NCI-H748 treated with DMSO at 0.1 percent for 48 hours (cell line): ENCODE measurements around the gene MBD6.
"Not testable (repeated sequence)": the region's sequence is repeated elsewhere in the genome, so short reads cannot be mapped to it uniquely, and the experiment has no call there.

Experiments
- DNase-seq: peaks from one replicate; lab custom pipeline; 2025; lab: John Stamatoyannopoulos, UW

The MBD6 gene

GRCh38 chr12:57515408-57515933 is 7.2 kb upstream of the MBD6 start:
- DNase-seq: no peak

- DNase-seq: no peak
Observed at GRCh38 chr12:57515934-57516541, 6.6 kb upstream of the MBD6 start.

- no peak for DNase-seq
Observed at GRCh38 chr12:57516617-57517153, 5.9 kb upstream of the MBD6 start.

DNA sequence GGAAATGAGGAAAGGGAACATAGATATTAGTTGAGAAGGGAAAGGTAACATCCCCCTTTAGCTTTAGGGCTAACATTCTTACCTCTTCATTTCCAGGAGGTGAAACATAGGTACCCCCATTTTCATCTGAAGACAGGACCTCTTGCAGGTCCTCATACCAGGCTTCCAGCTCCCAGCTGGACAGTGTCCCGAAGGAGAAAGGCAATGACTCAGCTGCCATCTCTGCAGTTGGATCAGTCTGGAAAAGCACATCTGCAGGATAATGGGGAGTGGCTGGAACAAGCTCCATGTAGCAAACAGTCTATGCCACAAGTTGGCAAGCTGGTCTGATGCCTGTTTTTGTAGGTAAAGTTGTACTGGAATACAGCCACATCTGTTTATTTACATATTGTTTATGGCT is 5.4 kb upstream of the MBD6 start:
- no peak for DNase-seq

DNA sequence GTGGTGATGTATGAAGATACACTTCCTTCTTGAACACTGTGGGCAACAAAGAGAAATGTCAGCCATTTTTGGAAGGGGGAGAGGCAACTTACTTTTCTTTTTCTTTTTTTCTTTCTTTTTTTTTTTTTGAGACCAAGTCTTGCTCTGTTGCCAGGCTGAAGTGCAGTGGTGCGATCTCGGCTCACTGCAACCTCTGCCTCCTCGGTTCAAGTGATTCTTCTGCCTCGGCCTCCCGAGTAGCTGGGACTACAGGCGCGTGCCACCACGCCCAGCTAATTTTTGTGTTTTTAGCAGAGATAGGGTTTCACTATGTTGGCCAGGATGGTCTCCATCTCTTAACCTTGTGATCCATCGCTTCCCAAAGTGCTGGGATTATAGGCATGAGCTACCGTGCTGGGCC is 4.9 kb upstream of the MBD6 start:
- DNase-seq: not testable (repeated sequence)

- DNase-seq: no peak
Observed at GRCh38 chr12:57518176-57518919, 4.3 kb upstream of the MBD6 start.

- DNase-seq: no peak
Observed at GRCh38 chr12:57518920-57519795, 3.5 kb upstream of the MBD6 start.

DNA sequence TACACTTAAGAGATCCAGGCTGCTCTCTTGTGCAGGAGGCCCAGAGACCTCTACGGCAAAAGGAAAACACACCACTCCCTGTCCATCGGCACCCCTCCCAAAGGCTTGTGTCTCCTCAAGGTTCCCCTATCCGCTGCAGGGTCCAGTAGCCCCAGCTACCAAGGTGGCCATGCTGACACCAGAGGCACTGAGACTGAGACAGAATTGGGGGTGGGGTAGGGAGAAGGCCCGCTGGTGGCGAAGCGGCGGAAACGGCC is 2.9 kb upstream of the MBD6 start:
- DNase-seq: peak; percentile 13

DNA sequence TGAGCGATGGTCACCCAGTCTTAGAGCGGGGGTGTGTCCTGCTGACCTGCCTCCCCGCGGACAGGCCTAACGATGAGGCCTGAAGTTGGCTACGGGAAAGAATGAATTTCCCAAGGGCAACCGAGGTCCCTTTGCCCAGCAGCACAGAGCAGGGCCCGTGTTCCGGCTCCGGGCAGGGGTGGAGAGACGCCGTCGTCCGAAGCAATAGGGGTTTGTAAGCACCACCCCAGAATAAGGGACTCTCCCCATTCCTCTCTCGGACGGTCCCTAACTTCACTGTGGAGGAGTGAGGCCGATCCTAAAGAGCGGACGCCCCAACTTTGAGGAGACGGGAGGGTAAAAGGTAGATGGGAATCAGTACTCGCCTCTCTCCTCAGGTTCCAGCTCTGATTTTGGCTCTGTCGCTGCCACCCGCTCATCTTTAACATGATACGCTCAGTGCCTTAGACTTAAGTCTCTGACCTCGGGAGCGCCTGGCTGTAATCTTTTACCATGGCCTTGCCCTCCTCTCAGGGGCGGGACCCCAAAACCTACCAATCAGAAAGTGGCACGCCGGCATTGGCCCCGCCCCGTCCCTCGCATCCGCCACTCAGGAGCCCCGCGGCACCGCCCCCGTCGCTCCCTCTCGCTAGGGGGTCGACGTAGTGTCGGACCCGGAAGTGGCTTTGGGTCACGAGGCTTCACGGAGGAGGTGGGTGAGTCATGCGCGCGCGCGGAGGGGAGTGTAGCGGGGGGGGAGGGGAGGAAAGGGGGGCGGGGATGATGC is 2.4 kb upstream of the MBD6 start, which contains the start of gene DDIT3:
DDIT3 (minus strand) TSS at position 462 of the 766 bp plus-strand sequence. CDS start 3,108 bp downstream, outside the sequence.
- DNase-seq: peak; percentile 94

GRCh38 chr12:57521525-57522010 is 1.1 kb upstream of the MBD6 start:
- no peak for DNase-seq

GRCh38 chr12:57522887-57523705 is 472 bp downstream of the MBD6 start:
- peak; percentile 25 for DNase-seq

- no peak for DNase-seq
Observed at GRCh38 chr12:57523706-57524614, 1.3 kb downstream of the MBD6 start.

- DNase-seq: no peak
Observed at GRCh38 chr12:57524814-57525614, 2.4 kb downstream of the MBD6 start.

DNA sequence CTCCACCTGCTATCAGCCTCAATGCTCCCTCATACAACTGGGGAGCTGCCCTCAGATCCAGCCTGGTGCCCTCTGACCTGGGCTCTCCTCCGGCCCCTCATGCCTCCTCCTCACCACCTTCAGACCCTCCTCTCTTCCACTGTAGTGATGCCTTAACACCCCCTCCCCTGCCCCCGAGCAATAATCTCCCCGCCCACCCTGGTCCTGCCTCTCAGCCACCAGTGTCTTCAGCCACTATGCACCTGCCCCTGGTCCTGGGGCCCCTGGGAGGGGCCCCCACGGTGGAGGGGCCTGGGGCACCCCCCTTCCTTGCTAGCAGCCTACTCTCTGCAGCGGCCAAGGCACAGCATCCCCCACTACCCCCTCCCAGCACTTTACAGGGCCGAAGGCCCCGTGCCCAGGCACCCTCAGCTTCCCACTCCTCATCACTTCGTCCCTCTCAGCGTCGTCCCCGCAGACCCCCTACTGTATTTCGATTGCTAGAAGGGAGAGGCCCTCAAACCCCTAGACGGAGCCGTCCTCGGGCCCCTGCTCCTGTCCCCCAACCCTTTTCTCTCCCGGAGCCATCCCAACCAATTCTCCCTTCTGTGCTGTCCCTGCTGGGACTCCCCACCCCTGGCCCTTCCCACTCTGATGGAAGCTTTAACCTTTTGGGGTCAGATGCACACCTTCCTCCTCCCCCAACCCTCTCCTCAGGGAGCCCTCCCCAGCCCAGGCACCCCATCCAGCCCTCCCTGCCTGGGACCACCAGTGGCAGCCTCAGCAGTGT is 3.2 kb downstream of the MBD6 start:
- no peak for DNase-seq

GRCh38 chr12:57526477-57527126 is 4.0 kb downstream of the MBD6 start:
- no peak for DNase-seq

DNA sequence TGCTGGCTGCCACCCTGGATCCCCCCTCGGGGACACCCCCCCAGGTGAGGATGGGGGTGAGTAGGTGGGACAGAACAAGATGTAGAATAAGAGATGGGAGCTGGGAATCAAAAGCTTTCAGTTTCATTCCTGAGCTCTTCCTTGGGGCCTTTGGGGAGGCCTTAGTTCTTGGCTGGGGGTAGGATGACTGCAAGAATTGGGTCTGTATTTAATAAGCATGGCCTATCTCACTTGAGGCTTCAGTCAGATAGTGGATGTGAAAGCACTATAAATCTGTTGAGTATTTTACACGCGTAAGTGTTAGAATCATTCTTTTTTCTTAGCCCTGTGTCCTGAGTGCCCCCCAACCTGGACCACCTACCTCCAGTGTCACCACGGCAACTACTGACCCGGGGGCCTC is 4.6 kb downstream of the MBD6 start:
- no peak for DNase-seq

DNA sequence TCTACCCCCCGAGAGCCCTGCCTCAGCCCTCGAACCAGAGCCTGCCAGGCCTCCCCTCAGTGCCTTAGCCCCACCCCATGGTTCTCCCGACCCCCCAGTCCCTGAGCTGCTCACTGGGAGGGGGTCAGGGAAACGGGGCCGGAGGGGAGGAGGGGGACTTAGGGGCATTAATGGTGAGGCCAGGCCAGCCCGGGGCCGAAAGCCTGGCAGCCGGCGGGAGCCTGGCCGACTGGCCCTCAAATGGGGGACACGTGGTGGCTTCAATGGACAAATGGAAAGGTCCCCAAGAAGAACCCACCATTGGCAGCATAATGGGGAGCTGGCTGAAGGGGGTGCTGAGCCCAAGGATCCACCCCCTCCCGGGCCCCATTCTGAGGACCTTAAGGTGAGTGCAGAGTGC is 5.6 kb downstream of the MBD6 start:
- no peak for DNase-seq
